HEK293 (cell line): ENCODE measurements around the gene DISP3.

Experiments used
- CTCF ChIA-PET: fragments of 350-600 bp; formaldehyde crosslinking; extraction: SDS; loops from one replicate; lab custom pipeline; 2021; ENCODE audit warnings: antibody characterized with exemption; lab: Yijun Ruan, JAX
- POLR2A ChIA-PET: fragments of 300-600 bp; formaldehyde crosslinking; extraction: SDS; loops from one replicate; lab custom pipeline; 2020; ENCODE audit warnings: antibody characterized with exemption, inconsistent platforms; lab: Yijun Ruan, JAX
- H3K27ac ChIP-seq: fragments of 200-500 bp; sonication (Bioruptor generic); 2 replicates; pipeline ENCODE4 v1.5.1; 2014; ENCODE audit warnings: low read depth, low read length, control low read depth, inconsistent platforms; ENCODE audit errors: extremely low read depth
- H3K36me3 ChIP-seq, 2 experiments: fragments of 200-500 bp in 1 of 2; sonication (Bioruptor generic) in 1 of 2; 1 replicate in 1 of 2; 2 replicates in 1 of 2; pipeline ENCODE4 v1.5.1; 2014 to 2017; ENCODE audit warnings: inconsistent platforms in 2 of 2, low read length in 2 of 2; ENCODE audit not compliant: control insufficient read depth in 2 of 2, insufficient read depth in 1 of 2
- H3K4me1 ChIP-seq: fragments of 200-500 bp; sonication (Bioruptor generic); 2 replicates; pipeline ENCODE4 v1.5.1; 2014; ENCODE audit warnings: mild to moderate bottlenecking, low read length, inconsistent platforms; ENCODE audit not compliant: control insufficient read depth, insufficient read depth
- H3K4me3 ChIP-seq: 2 replicates; pipeline ENCODE4 v1.5.1; 2011; ENCODE audit warnings: low read depth, mild to moderate bottlenecking, control low read depth, low read length, moderate library complexity
- H3K9me3 ChIP-seq: fragments of 200-500 bp; sonication (Bioruptor generic); 2 replicates; pipeline ENCODE4 v1.5.1; 2014; ENCODE audit warnings: low read depth, low read length, inconsistent platforms; ENCODE audit not compliant: control insufficient read depth, insufficient read depth
- PRDM2 ChIP-seq: fragments of 450-650 bp; formaldehyde crosslinking; IDR thresholded peaks from 2 replicates; pipeline ENCODE4 v1.5.1; 2016; ENCODE audit warnings: missing biosample characterization, missing genetic modification characterization, borderline replicate concordance
- SP7 ChIP-seq: fragments of 450-650 bp; formaldehyde crosslinking; IDR thresholded peaks from 2 replicates; pipeline ENCODE4 v1.5.1; 2016; ENCODE audit warnings: missing biosample characterization, missing genetic modification characterization
- WT1 ChIP-seq: fragments of 450-650 bp; formaldehyde crosslinking; IDR thresholded peaks from 2 replicates; pipeline ENCODE4 v1.5.1; 2016; ENCODE audit warnings: missing biosample characterization, missing genetic modification characterization
- ZNF10 ChIP-seq: fragments of 450-650 bp; formaldehyde crosslinking; IDR thresholded peaks from 2 replicates; pipeline ENCODE4 v1.5.1; 2017; ENCODE audit warnings: missing biosample characterization, missing genetic modification characterization
- ZNF2 ChIP-seq: fragments of 450-650 bp; formaldehyde crosslinking; IDR thresholded peaks from 2 replicates; pipeline ENCODE4 v1.5.1; 2016; ENCODE audit warnings: missing biosample characterization, missing genetic modification characterization
- ZNF292 ChIP-seq: fragments of 450-650 bp; formaldehyde crosslinking; IDR thresholded peaks from 2 replicates; pipeline ENCODE4 v1.5.1; 2016; ENCODE audit warnings: low read depth, missing biosample characterization, missing genetic modification characterization, borderline replicate concordance
- ZNF366 ChIP-seq: fragments of 450-650 bp; formaldehyde crosslinking; conservative IDR thresholded peaks from 2 replicates; pipeline ENCODE4 v1.5.1; 2016; ENCODE audit warnings: missing biosample characterization, missing genetic modification characterization
- ZNF529 ChIP-seq: fragments of 450-650 bp; formaldehyde crosslinking; IDR thresholded peaks from 2 replicates; pipeline ENCODE4 v1.5.1; 2017; ENCODE audit warnings: missing genetic modification characterization, missing biosample characterization; ENCODE audit not compliant: insufficient replicate concordance
- ZNF571 ChIP-seq: fragments of 450-650 bp; formaldehyde crosslinking; IDR thresholded peaks from 2 replicates; pipeline ENCODE4 v1.5.0; 2017; ENCODE audit warnings: missing biosample characterization, missing genetic modification characterization
- ZNF621 ChIP-seq: fragments of 450-650 bp; formaldehyde crosslinking; IDR thresholded peaks from 2 replicates; pipeline ENCODE4 v1.5.1; 2017; ENCODE audit warnings: missing biosample characterization, missing genetic modification characterization
- ZNF623 ChIP-seq: fragments of 450-650 bp; formaldehyde crosslinking; IDR thresholded peaks from 2 replicates; pipeline ENCODE4 v1.5.1; 2016; ENCODE audit warnings: missing biosample characterization, missing genetic modification characterization
- ZNF654 ChIP-seq: fragments of 450-650 bp; formaldehyde crosslinking; IDR thresholded peaks from 2 replicates; pipeline ENCODE4 v1.5.1; 2016; ENCODE audit warnings: low read depth, missing biosample characterization, missing genetic modification characterization
- ZNF670 ChIP-seq: fragments of 450-650 bp; formaldehyde crosslinking; IDR thresholded peaks from 2 replicates; pipeline ENCODE4 v1.5.1; 2016; ENCODE audit warnings: missing biosample characterization, missing genetic modification characterization, low read depth
- ZSCAN18 ChIP-seq: fragments of 450-650 bp; formaldehyde crosslinking; IDR thresholded peaks from 2 replicates; pipeline ENCODE4 v1.5.1; 2016; ENCODE audit warnings: missing biosample characterization, missing genetic modification characterization

The DISP3 gene

GRCh38 chr1:11501906-11502485 lies 23.0 kb downstream of the DISP3 start:
- POLR2A ChIA-PET, result no interaction called here
- TF ChIP-seq ZNF366 (tag by site-specific recombination) (no peak), ZNF529 (tag by site-specific recombination) (no peak)
- Histone ChIP-seq H3K4me3 (no peak overlapping the region), H3K36me3 (no peaks in the 10 kb centered on the region), H3K27ac (no peak overlapping the region), H3K9me3 (no peaks in the 10 kb centered on the region), H3K4me1 (no peaks in the 10 kb centered on the region)
- CTCF ChIA-PET, result interaction anchor here (1.1 kb wide), 1 partner anchor 23 kb away, joined by 5 read pairs; the partner anchor contains the start of gene DISP3

- Histone ChIP-seq H3K4me1 (no peaks in the 10 kb centered on the region), H3K9me3 (no peaks in the 10 kb centered on the region), H3K4me3 (no peak overlapping the region), H3K36me3 (no peaks in the 10 kb centered on the region), H3K27ac (no peak overlapping the region)
- TF ChIP-seq ZNF654 (tag by site-specific recombination), result no peak
- TF ChIP-seq ZNF623, result no peak
- TF ChIP-seq ZNF2 (tag by site-specific recombination), result no peak
- no peak for TF ChIP-seq ZNF571 (tag by site-specific recombination)
- no peak for TF ChIP-seq ZNF621 (tag by site-specific recombination)
- no peak for TF ChIP-seq ZNF670 (tag by site-specific recombination)
- no peak for TF ChIP-seq PRDM2 (tag by site-specific recombination)
- no peak for TF ChIP-seq WT1 (tag by site-specific recombination)
- no peak for TF ChIP-seq SP7 (tag by site-specific recombination)
- POLR2A ChIA-PET, result no interaction called here
- CTCF ChIA-PET, result interaction anchor here (1.1 kb wide), 1 partner anchor 23 kb away, joined by 5 read pairs; the partner anchor contains the start of gene DISP3
These were observed 23.6 kb downstream of the DISP3 start for GRCh38 chr1:11502516-11502915.

GRCh38 chr1:11504599-11504998 lies 25.6 kb downstream of the DISP3 start:
- H3K27ac ChIP-seq, result no peak overlapping the region
- ChIA-PET CTCF (interaction anchor here (1.0 kb wide), 1 partner anchor 26 kb away, joined by 3 read pairs; the partner anchor contains the start of gene DISP3), POLR2A (interaction anchor here (0.7 kb wide), 1 partner anchor 26 kb away, joined by 3 read pairs; the partner anchor contains the start of gene DISP3)
- H3K4me3 ChIP-seq, result no peak overlapping the region
- TF ChIP-seq ZNF10 (tag by site-specific recombination), result no peak
- no peak for TF ChIP-seq ZNF292
- TF ChIP-seq ZSCAN18 (tag by site-specific recombination), result no peak
- H3K36me3 ChIP-seq, result no peaks in the 10 kb centered on the region
- no peaks in the 10 kb centered on the region for H3K4me1 ChIP-seq
- H3K9me3 ChIP-seq, result no peaks in the 10 kb centered on the region
